Measurements from ENCODE around the gene BPI. TPM values are rescaled to one million over a fixed set of nuclear protein-coding genes. Genes with fewer than 3 reads are reported as not detected.
A peak's percentile ranks its signal among the peaks of the same experiment; 100 is the strongest.
"Not testable (repeated sequence)": the region's sequence is repeated elsewhere in the genome, so short reads cannot be mapped to it uniquely, and the experiment has no call there.

Gene BPI
- total RNA-seq, 1 donor from 2014 or later, result not detected

DNA sequence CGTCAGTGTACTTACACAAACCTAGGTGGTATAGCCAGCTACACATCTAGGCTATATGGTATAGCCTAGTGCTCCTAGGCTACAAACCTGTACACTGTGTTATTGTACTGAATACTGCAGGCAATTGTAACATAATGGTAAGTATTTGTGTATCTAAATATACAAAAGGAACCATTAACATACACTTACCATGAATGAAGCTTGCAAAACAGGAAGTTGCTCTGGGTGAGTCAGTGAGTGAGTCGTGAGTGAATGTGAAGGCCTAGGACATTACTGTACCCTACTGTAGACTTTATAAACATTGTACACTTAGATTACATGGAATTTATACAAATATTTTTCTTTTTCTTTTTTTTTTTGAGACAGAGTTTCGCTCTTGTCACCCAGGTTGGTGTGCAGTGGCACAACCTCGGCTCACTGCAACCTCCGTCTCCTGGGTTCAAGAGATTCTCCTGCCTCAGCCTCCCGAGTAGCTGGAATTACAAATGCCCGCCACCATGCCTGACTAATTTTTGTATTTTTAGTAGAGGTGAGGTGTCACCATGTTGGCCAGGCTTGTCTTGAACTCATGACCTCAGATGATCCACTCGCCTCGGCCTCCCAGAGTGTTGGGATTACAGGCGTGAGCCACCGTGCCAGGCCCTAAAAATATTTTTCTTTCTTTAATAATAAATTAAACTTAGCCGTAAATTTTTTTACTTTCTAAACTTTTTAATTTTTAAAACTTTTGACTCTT lies 28.0 kb upstream of the BPI start:
- DNase-seq (ENCODE audit: missing footprints) (no peak), ATAC-seq (no peak)
- intact Hi-C loops (cut with DNase I), result no loop called here

DNA sequence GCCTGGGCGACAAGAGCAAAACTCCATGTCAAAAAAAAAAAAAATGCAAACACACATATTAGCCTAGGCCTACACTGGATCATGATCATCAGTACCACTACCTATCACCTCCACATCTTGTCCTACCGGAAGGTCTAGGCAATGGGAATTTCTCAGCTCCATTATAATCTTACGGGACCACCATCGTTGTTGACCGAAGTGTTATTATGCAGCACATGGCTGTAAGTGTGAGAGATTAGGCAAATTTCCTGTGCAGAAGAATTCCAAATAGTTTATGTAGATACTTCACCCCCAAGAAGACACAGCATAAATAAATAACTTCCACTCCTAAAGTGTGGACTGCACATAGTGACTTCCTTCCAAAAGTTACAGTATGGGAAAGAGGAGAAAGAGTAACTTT lies 26.7 kb upstream of the BPI start:
- intact Hi-C loops (cut with DNase I), result no loop called here
- DNase-seq (ENCODE audit: missing footprints), result no peak
- no peak for ATAC-seq

DNA sequence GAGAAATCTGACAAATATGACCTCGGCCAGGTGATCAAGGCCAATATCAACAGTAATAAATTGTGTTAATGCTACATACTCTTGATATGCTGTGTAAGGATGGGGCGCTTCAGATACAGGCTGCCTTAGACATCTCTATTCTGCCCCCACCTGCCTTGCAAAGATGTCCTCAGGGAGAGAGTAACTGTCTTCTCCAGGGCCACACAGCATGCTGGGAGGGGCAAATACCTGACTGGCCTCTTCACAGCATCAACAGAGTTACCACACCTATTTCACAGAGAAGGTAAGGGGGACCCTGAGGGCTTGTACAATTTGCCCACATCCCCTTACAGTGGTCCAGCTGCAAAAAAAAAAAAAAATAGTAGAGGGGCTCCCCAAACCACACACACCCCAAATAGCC lies 26.3 kb upstream of the BPI start:
- intact Hi-C loops (cut with DNase I), result no loop called here
- no peak for ATAC-seq
- no peak for DNase-seq (ENCODE audit: missing footprints)

DNA sequence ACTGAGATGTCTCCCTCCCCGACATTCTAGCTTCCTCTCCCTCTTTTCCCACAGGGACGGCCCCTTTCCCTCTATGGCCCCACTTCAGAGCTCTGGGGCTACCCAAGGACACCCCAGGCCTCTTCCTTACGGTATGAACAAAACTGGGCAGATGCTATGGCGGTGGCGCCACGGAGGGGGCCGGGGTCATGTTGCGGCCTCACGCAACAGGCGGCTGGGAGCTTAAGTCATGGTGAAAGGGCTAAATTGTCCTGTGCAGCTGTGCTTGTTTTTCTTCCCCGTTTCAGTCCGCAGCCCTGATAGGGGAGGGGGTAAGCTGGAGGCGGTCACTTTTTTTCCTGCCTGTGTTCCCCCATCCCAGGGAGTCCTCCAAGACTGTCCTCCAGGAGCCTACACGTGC lies 25.8 kb upstream of the BPI start:
- no peak for ATAC-seq
- intact Hi-C loops (cut with DNase I), result no loop called here
- no peak for DNase-seq (ENCODE audit: missing footprints)

DNA sequence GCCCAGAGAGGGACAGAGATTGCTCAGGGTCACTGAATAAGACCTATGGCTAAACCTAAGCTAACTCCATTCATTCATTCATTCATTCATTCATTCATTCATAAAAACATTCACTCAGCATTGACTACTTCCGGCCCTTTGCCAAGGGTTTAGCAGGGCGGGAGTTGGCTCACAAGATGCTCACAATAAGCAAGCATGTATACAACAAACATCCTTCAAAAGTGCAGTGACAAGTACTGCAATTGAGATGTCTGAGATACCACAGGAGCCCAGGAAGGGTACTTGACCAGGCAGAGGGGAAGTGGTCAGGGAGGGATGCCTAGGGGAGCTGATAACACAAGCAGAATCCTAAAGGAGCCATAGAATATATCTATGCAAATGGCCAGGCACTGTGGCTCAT lies 25.2 kb upstream of the BPI start:
- no peak for ATAC-seq
- DNase-seq (ENCODE audit: missing footprints), result no peak
- intact Hi-C loops (cut with DNase I), result no loop called here

DNA sequence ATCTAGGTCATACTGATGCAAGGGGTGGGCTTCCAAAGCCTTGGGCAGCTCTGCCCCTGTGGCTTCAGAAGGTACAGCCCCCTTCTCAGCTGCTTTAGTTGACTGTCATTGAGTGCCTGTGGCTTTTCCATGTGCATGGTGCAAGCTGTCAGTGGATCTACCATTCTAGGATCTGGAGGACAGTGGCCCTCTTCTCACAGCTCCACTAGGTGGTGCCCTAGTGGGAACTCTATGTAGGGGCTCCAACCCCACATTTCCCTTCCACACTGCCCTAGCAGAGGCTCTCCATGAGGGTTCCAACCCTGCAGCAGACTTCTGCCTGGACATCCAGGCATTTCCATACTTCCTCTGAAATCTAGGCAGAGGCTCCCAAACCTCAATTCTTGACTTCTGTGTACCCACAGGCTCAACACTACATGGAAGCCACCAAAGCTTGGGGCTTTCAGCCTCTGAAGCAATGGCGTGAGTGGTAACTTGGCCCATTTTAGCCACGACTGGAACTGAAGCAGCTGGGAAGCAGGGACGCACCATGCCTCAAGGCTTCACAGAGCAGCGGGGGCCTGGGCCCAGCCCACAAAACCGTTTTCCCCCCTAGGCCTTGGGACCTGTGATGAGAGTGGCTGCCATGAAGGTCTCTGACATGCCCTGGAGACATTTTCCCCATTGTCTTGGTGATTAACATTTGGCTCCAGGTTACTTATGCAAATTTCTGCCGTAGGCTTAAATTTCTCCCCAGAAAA lies 22.6 kb upstream of the BPI start:
- intact Hi-C loops (cut with DNase I); ATAC-seq; DNase-seq (ENCODE audit: missing footprints): not testable (repeated sequence)

DNA sequence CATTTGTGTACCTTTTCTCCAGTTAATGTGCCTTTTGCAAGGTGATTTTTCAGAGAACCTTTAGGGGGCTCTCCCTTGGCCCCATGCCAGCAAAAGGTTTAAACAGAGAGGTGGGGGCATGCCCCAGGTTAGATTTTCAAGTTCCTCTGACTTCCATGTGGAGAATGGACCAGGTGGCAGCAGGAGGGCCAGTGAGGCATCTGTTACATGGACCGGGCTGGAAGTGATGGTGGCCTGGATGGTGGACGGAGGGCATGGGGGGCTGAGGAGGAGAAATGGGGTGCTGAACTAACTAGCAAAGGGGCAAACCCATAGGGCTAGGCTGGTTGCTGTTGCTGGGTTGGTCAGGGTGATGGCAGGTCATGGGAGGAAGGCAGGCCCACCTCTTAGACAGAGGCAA lies 20.7 kb upstream of the BPI start:
- ATAC-seq, result no peak
- no peak for DNase-seq (ENCODE audit: missing footprints)
- intact Hi-C loops (cut with DNase I), result no loop called here

DNA sequence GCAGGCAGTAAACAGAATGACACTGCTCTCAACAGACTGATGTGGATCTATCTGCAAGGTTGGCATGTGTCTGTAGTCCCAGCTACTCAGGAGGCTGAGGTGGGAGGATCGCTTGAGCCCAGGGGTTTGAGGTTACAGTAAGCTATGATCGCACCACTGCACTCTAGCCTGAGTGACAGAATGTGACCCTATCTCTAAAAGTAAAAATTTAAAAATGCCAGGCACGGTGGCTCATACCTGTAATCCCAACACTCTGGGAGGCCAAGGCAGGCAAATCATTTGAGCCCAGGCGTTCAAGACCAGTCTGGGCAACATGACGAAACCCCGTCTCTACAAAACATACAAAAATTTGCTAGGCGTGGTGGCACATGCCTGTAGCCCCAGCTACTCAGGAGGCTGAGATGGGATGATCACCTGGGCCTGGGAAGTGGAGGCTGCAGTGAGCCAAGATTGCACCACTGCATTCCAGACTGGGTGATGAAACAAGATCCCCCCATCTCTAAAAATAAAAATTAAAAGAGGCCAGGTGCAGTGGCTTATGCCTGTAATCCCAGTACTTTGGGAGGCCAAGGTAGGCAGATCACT lies 19.8 kb upstream of the BPI start:
- ATAC-seq; intact Hi-C loops (cut with DNase I): not testable (repeated sequence)

DNA sequence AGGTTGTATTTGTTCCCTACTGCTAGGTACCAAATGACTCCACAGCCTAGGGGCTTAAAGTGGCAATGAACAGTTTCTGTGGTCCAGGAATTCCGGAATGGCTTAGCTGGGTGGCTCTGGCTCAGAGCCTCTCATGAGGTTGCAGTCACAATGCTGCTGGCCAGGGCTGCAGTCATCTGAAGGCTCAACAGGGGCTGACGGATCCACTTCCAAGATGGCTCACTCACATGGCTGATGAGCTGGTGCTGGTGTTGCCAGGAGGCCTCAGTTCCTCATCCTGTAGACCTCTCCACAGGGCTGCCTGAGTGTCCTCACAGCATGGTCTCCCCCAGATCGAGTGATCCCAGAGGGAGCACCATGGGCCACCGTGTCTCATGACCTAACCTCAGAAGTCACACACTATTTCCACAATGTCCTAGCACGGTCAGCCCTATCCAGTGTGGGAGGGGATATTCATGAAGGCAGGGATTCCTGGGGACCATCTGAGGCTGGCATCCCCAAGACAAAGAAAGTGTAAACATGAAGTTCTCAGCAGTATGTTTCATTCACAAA lies 19.0 kb upstream of the BPI start:
- DNase-seq (ENCODE audit: missing footprints), result no peak
- ATAC-seq, result no peak
- intact Hi-C loops (cut with DNase I), result no loop called here

More for the DNA sequence above, 19.8 kb upstream of the BPI start:
- not testable (repeated sequence) for DNase-seq (ENCODE audit: missing footprints)

DNA sequence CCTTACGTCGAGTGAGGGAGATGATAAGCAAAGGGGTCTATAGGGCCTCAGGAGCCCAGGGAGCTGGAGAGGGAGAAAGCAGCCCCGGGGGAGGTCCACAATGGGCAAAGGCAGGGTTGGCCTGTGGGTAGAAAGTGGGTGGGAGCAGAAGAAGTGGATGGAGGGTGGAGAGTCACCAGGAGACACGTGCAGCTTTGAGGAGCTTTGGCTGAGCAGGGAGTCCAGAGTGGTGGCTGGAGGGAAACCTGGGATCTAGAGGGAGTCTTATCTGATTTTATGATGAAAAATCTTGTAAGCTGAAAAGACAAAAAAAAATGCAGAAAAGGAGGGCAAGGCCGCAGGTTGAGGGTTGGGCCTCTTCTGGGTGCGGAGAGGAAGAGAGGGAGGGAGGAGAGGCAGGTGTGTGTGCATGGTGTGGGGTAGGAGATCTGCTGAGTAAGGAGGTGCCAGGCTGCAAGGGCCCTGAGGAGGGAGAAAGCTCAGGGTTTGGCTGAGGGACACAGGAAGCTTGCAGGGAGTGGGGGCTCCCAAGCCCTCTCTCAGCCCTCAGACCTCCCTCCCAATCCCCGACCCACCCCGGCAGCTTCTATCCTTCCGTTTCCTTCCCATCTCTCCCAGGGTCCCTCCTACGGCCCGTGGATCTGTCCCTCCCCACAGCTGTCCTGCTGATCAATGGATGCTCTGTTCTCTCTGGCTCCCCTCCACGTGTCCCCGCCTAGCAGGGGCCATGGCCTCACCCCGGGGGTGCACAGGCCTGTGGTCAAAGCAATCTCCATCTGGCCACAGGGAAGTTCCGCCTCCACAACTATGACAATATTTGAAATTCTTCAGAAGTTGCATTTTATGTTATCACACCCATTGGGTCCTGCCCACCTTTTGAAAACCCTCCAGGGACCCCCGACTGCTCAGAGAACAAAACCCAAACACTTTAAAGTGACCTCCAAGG lies 17.1 kb upstream of the BPI start:
- no peak for DNase-seq (ENCODE audit: missing footprints)
- peak; percentile 88 for ATAC-seq
- intact Hi-C loops (cut with DNase I), result no loop called here

DNA sequence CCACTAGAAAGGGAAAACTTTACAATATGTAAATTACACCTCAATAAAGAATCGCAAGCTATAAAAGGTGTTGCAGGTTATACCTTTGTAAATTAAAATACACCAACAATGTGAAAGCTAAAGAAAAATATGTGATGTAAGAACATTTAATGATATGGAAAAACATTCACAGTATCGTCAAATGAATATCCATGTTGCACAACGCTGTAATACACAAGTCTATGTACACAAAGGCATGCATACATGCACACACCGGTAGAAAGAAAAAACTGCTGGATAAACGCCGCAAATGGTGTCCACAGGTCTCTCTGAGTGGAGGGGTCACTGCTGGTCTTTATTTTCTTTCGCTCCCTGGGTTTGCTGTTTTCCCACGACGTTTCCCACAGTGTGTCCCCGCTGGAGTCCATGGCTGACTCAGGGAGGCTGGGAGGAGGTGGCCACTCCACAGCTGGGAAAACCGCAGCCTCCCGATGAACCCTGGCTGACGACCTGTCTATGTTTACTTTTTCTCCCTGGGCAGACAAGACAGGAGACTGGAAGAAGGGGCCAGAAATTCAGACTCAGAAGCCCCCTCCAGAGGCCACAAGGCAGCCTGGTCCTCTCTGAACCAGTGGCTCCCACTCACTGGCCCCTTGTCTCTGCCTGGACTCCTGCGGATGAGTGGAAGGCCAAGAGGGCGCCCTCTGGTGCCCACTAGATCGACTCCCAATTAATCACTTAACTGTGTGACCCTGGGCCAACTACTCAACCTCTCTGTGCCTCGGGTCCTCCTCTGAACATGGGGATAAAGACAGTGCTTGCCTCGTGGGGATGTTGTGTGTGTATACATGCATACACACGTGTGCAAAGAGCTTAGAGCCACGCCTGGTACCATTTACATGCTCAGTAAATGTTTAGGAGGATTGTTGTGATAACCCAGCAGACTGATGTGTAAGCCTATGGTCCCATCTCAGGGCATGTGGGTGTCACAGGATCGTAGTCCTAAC lies 12.8 kb upstream of the BPI start:
- intact Hi-C loops (cut with DNase I), result loop anchor here (5.0 kb wide), 1 partner anchor 34 kb away; no protein-coding TSS in a partner anchor
- ATAC-seq (peak; percentile 65), DNase-seq (ENCODE audit: missing footprints) (no peak)

DNA sequence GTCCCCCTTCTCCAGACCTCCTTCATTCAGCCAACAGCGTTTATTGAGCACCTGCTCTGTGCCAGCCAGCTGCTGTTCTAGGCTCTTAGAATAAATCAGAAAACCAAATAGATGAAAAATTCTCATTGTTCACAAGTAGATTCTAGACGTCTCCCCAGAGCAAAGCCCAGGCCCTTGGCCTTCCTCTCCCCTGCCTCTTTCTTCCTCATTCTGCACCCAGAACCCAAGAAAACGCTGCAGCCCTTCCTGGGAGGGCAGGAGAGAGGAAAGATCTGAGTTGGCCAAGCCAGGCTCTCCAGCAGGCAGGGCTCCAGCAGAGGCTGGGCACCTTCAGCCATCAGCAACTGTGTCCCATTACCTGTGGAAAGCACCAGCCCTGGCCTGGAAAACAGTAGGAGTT lies 12.0 kb upstream of the BPI start:
- intact Hi-C loops (cut with DNase I), result loop anchor here (5.0 kb wide), 1 partner anchor 35 kb away; no protein-coding TSS in a partner anchor
- ATAC-seq (no peak), DNase-seq (ENCODE audit: missing footprints) (no peak)

DNA sequence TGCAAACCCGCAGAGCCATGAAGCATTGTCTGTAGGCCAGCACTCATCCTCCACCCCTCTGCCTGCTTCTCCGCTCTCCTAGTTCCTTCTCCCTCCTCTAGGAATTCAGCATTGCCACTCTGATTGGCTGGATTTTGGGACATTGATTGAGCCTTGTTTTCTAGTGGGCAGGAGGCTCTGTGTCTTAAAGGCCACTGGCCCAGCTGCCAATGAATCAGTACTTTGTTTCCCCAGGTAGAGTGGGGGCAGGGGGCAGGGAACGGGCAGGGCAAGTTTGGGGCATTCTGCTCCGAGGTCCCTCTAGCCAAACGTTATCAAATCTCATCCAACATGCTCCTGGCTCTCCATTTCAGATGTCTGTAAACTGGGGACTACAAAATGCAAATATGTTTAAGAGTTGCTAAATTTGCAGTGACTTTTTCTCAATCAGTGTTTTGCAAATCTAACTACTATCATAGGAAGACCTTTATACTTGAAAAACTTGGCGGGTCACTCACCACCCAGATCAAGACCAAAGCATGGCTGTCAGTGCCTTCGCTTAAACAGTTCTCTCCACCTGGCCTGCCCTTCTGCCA lies 10.4 kb upstream of the BPI start:
- ATAC-seq (no peak), DNase-seq (ENCODE audit: missing footprints) (no peak)
- intact Hi-C loops (cut with DNase I), result loop anchor here (5.0 kb wide), 1 partner anchor 36 kb away; no protein-coding TSS in a partner anchor

DNA sequence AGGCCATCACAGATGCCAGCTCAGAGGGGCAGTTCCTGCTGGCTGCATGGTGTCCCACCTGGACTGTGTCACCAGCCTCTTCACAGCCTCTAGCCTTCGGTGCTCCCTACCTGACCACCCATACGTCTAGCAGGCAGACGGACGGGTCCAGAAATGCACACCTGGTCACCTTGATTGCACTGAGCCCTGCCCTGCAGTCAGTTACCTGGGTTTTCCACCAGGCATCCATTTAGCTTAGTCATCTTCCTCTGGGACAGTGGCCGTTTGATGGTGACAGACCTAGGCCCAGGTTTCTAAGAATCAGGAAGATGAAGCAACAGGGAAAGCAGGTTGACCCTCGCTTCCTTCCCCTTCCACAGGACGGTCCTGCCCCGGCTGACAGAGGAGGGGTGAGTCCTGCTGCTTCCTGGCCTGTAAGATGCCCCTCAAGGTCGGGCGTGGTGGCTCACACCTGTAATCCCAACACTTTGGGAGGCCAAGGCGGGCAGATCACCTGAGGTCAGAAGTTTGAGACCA lies 9.8 kb upstream of the BPI start:
- no peak for ATAC-seq
- intact Hi-C loops (cut with DNase I), result loop anchor here (5.0 kb wide), 1 partner anchor 37 kb away; no protein-coding TSS in a partner anchor
- DNase-seq (ENCODE audit: missing footprints), result no peak

DNA sequence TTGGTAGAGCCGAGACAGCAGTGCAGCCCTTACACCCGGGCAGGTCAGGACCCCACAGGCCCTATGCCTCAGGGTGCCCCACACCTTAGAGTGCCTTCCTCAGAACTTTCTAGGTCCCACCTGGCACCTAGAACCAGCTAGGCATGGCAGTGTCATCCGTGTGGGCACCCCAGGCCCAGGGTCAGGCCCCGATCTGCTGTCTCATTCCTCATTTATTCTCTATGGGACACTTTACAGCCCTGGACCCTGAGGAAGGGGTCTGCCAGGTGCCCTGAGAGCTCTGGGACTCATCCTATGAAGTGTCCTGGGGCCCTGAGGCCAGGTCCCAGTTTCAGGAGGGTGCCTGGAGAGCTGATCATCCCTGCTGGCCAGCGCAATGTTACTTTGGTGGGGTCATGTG lies 8.1 kb upstream of the BPI start:
- ATAC-seq (no peak), DNase-seq (ENCODE audit: missing footprints) (no peak)
- intact Hi-C loops (cut with DNase I), result no loop called here

DNA sequence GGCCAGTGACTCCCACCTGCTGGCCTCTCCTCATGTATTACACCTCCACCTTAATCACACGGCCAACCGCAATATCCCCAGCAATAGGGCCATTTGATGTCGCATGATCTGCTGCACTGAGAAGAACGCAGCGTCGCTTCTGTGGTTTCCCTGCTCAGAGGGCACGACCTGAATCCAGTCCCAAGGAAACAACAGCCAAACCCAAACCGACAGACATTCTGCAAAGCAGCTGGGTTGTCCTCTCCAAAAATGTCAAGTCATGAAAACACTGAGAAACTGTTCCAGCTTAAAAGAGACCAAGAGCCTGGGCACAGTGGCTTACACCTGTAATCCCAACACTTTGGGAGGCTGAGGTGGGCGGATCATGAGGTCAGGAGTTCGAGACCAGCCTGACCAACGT lies 7.5 kb upstream of the BPI start:
- intact Hi-C loops (cut with DNase I), result no loop called here

More for the DNA sequence above, 7.5 kb upstream of the BPI start:
- ATAC-seq (no peak), DNase-seq (ENCODE audit: missing footprints) (no peak)

Data from Right ventricle myocardium inferior (tissue), 1 donor.